ENCODE data around the gene HIGD1A. TPM values are rescaled to one million over a fixed set of nuclear protein-coding genes. Genes with fewer than 3 reads are reported as not detected.

HIGD1A gene
- polyA plus RNA-seq, 1 donor from 2014 or later, result 66.7 TPM

GRCh38 chr3:42796332-42796885, 7.9 kb downstream of the HIGD1A start:
- no peaks in the 10 kb centered on the region for H3K27me3 Mint-ChIP-seq
- H3K27ac Mint-ChIP-seq, result no peak overlapping the region
- peaks cover 2% of the 10 kb centered on the region for H3K36me3 Mint-ChIP-seq
- no peaks in the 10 kb centered on the region for H3K9me3 Mint-ChIP-seq
- peaks cover 6 to 16% (median 13%) of the 10 kb centered on the region in 3 donors for H3K4me1 Mint-ChIP-seq
- H3K4me3 Mint-ChIP-seq, result peak overlapping the region in 1 of 4 donors; percentile 53

DNA sequence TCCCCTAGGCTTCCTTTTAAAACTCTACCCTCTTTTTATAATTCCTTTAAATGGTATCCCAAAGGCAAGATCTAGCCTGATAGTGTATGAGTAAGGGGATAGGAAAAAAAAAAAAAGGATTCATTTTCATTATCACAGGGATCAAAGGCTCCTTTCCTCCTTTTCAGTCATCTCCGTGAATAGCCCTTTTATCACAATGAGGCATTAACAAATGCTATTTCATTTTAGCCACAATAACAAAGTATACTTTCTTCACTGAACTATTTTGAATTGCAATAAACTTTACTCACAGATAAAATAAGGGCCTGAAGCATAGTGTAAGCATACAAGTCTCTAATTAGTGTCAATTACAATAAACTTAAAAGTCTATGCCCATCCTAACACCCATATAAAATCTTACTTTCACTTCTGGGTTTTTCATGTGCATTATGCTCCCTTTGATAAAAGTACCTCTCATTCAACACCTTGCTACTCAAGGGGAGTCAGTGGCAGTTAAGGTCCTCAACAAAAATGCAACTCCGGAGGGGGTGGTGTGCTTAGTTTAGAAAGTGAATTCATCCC, 8.6 kb downstream of the HIGD1A start:
- Mint-ChIP-seq H3K9me3 (no peaks in the 10 kb centered on the region), H3K27ac (no peak overlapping the region), H3K27me3 (no peaks in the 10 kb centered on the region), H3K4me3 (no peak overlapping the region), H3K36me3 (peaks cover 2% of the 10 kb centered on the region), H3K4me1 (peaks cover 5 to 11% (median 10%) of the 10 kb centered on the region in 3 donors)

- no peaks in the 10 kb centered on the region for H3K9me3 Mint-ChIP-seq
- H3K4me3 Mint-ChIP-seq, result no peak overlapping the region
- peaks cover 6% of the 10 kb centered on the region for H3K36me3 Mint-ChIP-seq
- peaks cover 0 to 7% (median 5%) of the 10 kb centered on the region in 3 donors for H3K4me1 Mint-ChIP-seq
- no peak overlapping the region for H3K27ac Mint-ChIP-seq
- H3K27me3 Mint-ChIP-seq, result no peaks in the 10 kb centered on the region
These were observed 13.5 kb downstream of the HIGD1A start for GRCh38 chr3:42790714-42791229.

- Mint-ChIP-seq H3K36me3 (peaks cover 4% of the 10 kb centered on the region), H3K27me3 (no peaks in the 10 kb centered on the region), H3K4me3 (no peak overlapping the region), H3K4me1 (peaks cover 0 to 8% (median 5%) of the 10 kb centered on the region in 3 donors), H3K9me3 (no peaks in the 10 kb centered on the region), H3K27ac (no peak overlapping the region)
These were observed 17.7 kb downstream of the HIGD1A start for GRCh38 chr3:42786631-42787030.

DNA sequence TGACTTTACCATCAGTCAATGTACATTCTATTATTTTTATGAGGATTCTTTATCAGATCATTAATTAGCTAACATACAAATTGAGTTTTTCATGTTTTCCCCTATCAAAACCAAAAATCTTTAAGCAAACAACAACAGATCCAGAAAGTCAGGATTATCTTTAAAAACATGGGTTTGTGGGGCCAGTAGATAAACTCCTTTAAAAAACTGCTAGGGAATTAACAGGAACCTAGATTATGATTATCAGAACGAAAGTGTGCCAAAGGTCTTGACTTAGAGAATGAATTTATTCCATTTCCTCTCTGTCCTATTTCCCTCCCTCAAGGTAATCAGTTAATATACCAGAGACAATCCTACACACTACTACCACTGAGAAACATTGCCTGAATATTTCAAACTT, 18.1 kb downstream of the HIGD1A start:
- Mint-ChIP-seq H3K4me1 (peaks cover 0 to 8% (median 5%) of the 10 kb centered on the region in 3 donors), H3K9me3 (no peaks in the 10 kb centered on the region), H3K36me3 (peaks cover 4% of the 10 kb centered on the region), H3K27me3 (no peaks in the 10 kb centered on the region), H3K27ac (no peak overlapping the region), H3K4me3 (no peak overlapping the region)

- H3K27me3 Mint-ChIP-seq, result no peaks in the 10 kb centered on the region
- H3K4me3 Mint-ChIP-seq, result peak overlapping the region in 1 of 4 donors; percentile 34
- H3K4me1 Mint-ChIP-seq, result peaks cover 1 to 4% (median 2%) of the 10 kb centered on the region in 3 donors
- no peaks in the 10 kb centered on the region for H3K36me3 Mint-ChIP-seq
- H3K9me3 Mint-ChIP-seq, result no peaks in the 10 kb centered on the region
- peak overlapping the region in 2 of 3 donors; percentile 13 to 78 for H3K27ac Mint-ChIP-seq
These were observed 23.2 kb downstream of the HIGD1A start for GRCh38 chr3:42780892-42781700.

- Mint-ChIP-seq H3K27ac (peak overlapping the region in 2 of 3 donors; percentile 13 to 78), H3K27me3 (no peaks in the 10 kb centered on the region), H3K4me1 (peaks cover 1 to 4% (median 2%) of the 10 kb centered on the region in 3 donors), H3K9me3 (no peaks in the 10 kb centered on the region), H3K4me3 (peak overlapping the region in 1 of 4 donors; percentile 34), H3K36me3 (no peaks in the 10 kb centered on the region)
These were observed 23.9 kb downstream of the HIGD1A start for GRCh38 chr3:42780398-42780797.

DNA sequence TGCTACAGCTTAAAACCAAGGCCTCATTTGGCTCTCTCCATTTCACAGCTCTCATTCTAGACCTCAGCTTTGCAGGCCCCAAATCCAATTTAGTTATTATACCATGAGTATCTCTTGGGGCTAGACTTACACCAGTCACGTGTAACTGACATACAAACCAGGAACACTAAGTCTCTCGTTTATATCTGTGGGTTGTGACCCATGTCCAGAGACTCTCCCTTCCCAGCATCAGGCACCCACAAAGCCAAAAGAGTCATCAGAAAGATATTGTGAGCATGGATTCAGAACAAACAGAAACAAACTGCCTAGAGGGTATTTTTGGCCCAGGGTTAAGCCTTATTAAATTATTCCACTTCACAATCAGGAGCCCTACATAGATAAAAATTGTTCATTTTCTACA, 25.6 kb downstream of the HIGD1A start:
- H3K9me3 Mint-ChIP-seq, result no peaks in the 10 kb centered on the region
- H3K4me3 Mint-ChIP-seq, result peak overlapping the region in 1 of 4 donors; percentile 21
- no peaks in the 10 kb centered on the region for H3K36me3 Mint-ChIP-seq

DNA sequence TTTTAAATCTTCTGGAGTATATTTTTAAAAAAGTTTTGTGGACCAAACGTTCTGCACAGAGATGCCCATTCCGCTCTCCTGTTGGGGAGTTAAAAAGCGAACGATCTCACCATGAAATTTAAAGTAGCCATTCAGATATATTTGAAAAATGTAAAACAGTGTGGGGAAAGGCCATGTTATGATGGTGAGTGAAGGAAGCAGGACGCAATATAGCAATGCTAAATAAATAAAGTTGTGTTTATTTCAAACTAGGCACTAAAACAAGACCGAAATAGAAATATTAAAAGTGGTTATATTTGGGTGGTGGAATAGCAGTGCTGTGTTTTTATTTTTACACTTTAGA, 30.9 kb downstream of the HIGD1A start:
- H3K4me3 Mint-ChIP-seq, result peak overlapping the region; percentile 89 to 99 (median 92)
- H3K9me3 Mint-ChIP-seq, result peaks cover 0 to 7% (median 0%) of the 10 kb centered on the region in 3 donors
- H3K36me3 Mint-ChIP-seq, result no peaks in the 10 kb centered on the region
- H3K4me1 Mint-ChIP-seq, result peaks cover 6 to 10% (median 7%) of the 10 kb centered on the region in 3 donors
- H3K27me3 Mint-ChIP-seq, result no peaks in the 10 kb centered on the region
- peak overlapping the region; percentile 95 to 99 (median 95) for H3K27ac Mint-ChIP-seq

More for the DNA sequence above, 25.6 kb downstream of the HIGD1A start:
- Mint-ChIP-seq H3K27me3 (no peaks in the 10 kb centered on the region), H3K4me1 (peaks cover 1 to 4% (median 2%) of the 10 kb centered on the region in 3 donors), H3K27ac (no peak overlapping the region)

GRCh38 chr3:42772670-42773408, 31.5 kb downstream of the HIGD1A start, which contains the start of gene CCDC13:
Gene CCDC13 (minus strand): TSS chr3:42773253. CDS start chr3:42758345, 14,908 bp downstream.
- Mint-ChIP-seq H3K9me3 (peaks cover 0 to 7% (median 0%) of the 10 kb centered on the region in 3 donors), H3K27me3 (no peaks in the 10 kb centered on the region), H3K4me3 (peak within 1 kb of the TSS; percentile 89 to 99 (median 92)), H3K27ac (peak within 1 kb of the TSS; percentile 95 to 99 (median 95)), H3K36me3 (no peaks in the 10 kb centered on the region), H3K4me1 (peaks cover 6 to 12% (median 7%) of the 10 kb centered on the region in 3 donors)

DNA sequence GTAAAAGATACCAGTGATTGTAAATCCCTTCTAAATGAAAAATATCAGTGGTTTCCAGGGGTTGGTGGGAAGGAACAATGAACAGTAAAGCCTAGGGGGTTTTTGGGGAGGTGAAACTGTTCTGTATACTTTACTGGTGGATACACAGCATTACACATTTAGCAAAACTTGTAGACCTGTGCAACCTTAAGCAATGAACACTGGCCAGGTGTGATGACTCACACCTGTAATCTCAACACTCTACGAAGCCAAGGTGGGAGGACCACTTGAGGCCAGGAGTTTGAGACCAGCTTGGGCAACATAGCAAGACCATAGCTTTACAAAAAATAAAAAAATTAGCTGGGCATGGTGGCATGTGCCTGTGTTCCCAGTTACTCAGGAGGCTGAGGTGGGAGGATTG, 33.0 kb downstream of the HIGD1A start:
- H3K4me1 Mint-ChIP-seq, result peaks cover 6 to 12% (median 7%) of the 10 kb centered on the region in 3 donors
- H3K9me3 Mint-ChIP-seq, result peaks cover 0 to 7% (median 1%) of the 10 kb centered on the region in 3 donors
- no peaks in the 10 kb centered on the region for H3K27me3 Mint-ChIP-seq
- no peaks in the 10 kb centered on the region for H3K36me3 Mint-ChIP-seq
- H3K4me3 Mint-ChIP-seq, result peak overlapping the region in 1 of 4 donors; percentile 89
- H3K27ac Mint-ChIP-seq, result peak overlapping the region in 1 of 3 donors; percentile 95

- H3K9me3 Mint-ChIP-seq, result peaks cover 0 to 7% (median 1%) of the 10 kb centered on the region in 3 donors
- H3K27me3 Mint-ChIP-seq, result no peaks in the 10 kb centered on the region
- H3K4me3 Mint-ChIP-seq, result no peak overlapping the region
- H3K4me1 Mint-ChIP-seq, result peaks cover 6 to 12% (median 7%) of the 10 kb centered on the region in 3 donors
- no peaks in the 10 kb centered on the region for H3K36me3 Mint-ChIP-seq
- no peak overlapping the region for H3K27ac Mint-ChIP-seq
These were observed 34.7 kb downstream of the HIGD1A start for GRCh38 chr3:42769477-42770131.

GRCh38 chr3:42764561-42765295, 39.6 kb downstream of the HIGD1A start:
- Mint-ChIP-seq H3K36me3 (no peaks in the 10 kb centered on the region), H3K27me3 (peaks cover 3% of the 10 kb centered on the region), H3K4me1 (peaks cover 0 to 2% (median 0%) of the 10 kb centered on the region in 3 donors), H3K27ac (no peak overlapping the region), H3K4me3 (no peak overlapping the region), H3K9me3 (peaks cover 0 to 1% (median 0%) of the 10 kb centered on the region in 3 donors)
